Adrenal gland (tissue), 12 donors: Measurements from ENCODE around the gene ARFGAP3. TPM values are rescaled to one million over a fixed set of nuclear protein-coding genes. Genes with fewer than 3 reads are reported as not detected.

ENCODE experiments used
- DNase-seq, 7 donors: peaks; one replicate each; pipeline ENCODE4 v3.0.0-alpha.2; 2019 to 2020
- H3K27ac ChIP-seq, 5 donors: fragments of 200-600 bp; sonication (generic) in 4 of 5; 1 replicate in 3 of 5; 2 replicates in 2 of 5; pipeline versions ENCODE4 v1.5.1 to v1.8.0; 2016 to 2020; ENCODE audit warnings: mild to moderate bottlenecking in 1 of 5
- H3K27me3 ChIP-seq: fragments of 200-600 bp; 2 replicates; pipeline ENCODE4 v1.8.0; 2021
- H3K36me3 ChIP-seq, 2 donors: fragments of 200-600 bp; replicated peaks in 1 of 2; 1 replicate in 1 of 2; 2 replicates in 1 of 2; pipeline versions ENCODE4 v1.5.1 to v1.8.0; 2018 to 2022
- H3K4me1 ChIP-seq, 2 donors: fragments of 200-600 bp; replicated peaks in 1 of 2; 1 replicate in 1 of 2; 2 replicates in 1 of 2; pipeline versions ENCODE4 v1.5.1 to v1.8.0; 2018 to 2021
- H3K4me3 ChIP-seq, 4 donors: fragments of 200-600 bp; sonication (generic) in 3 of 4; one replicate each; pipeline ENCODE4 v1.5.1; 2016 to 2018
- H3K9me3 ChIP-seq, 3 donors: fragments of 200-600 bp; sonication (generic) in 1 of 3; replicated peaks in 1 of 3; 1 replicate in 2 of 3; 2 replicates in 1 of 3; pipeline versions ENCODE4 v1.5.1 to v1.8.0; 2016 to 2021
- CTCF ChIP-seq, 6 experiments: fragments of 450-650 bp in 4 of 6; fragments of 200-600 bp in 2 of 6; sonication (generic) in 1 of 6; IDR thresholded peaks; 1 replicate in 5 of 6; 2 replicates in 1 of 6; pipeline versions ENCODE4 v1.5.1 to v1.8.0; 2016 to 2021; ENCODE audit warnings: antibody characterized with exemption in 6 of 6, mild to moderate bottlenecking in 2 of 6, moderate library complexity in 1 of 6
- POLR2A ChIP-seq, 2 donors: fragments of 450-650 bp; IDR thresholded peaks; one replicate each; pipeline ENCODE4 v1.6.1; 2017; ENCODE audit warnings: antibody characterized with exemption in 2 of 2, mild to moderate bottlenecking in 2 of 2, moderate library complexity in 1 of 2
- WGBS, 4 donors: extraction: QIAGEN DNeasy Blood & Tissue Kit in 2 of 4; methylation state at CpG; one replicate each; pipeline versions ENCODE4 v1.1.5 to v1.1.7; 2013 to 2017; 5-methylcytosine and 5-hydroxymethylcytosine counted together
- intact Hi-C, 2 donors: fragments of 100-400 bp; cut with DNase I; formaldehyde crosslinking; loops; one replicate each; pipeline versions ENCODE4 v1.14.1 to v1.15.0; 2022 to 2023
- polyA plus RNA-seq, 3 donors: library from polyadenylated mRNA; stranded (reverse); fragments of 200-250 nt in 2 of 3; fragments of 350-450 nt in 1 of 3; fragmentation: Illumina TruSeq in 1 of 3; extraction: RNeasy Lipid Tissue Mini Kit (QIAGEN cat#74804) in 1 of 3; gene quantifications; one replicate each; pipeline ENCODE4 v1.2.3, GENCODE V29; 2013 to 2014
- total RNA-seq, 9 donors: library from RNA; depleted of rRNA in 4 of 9; stranded (reverse); fragments of >200 nt in 4 of 9; fragments of 120-200 nt in 1 of 9; fragmentation: NEBNext Ultra II Directional in 1 of 9; extraction: Animal tissue kit (Norgen Biotek cat#: 25700) in 1 of 9; gene quantifications; one replicate each; pipeline versions ENCODE4 v1.1.0 to v1.2.4, GENCODE V29; 2013 to 2023
- donor health status: healthy with polysubstance abuse.
- donor health status: Bipolar disorder and iron deficiency.
- donor health status: DM: yes; HTN: yes; CAD: no.
- donor health status: DM: no; HTN: no; CAD: no.
- donor health status: DM: no; HTN: no; CAD: no.
- donor health status: DM: yes; HTN: yes; CAD: no.

Gene ARFGAP3
- total and polyA plus RNA-seq, 12 donors, result 48.7 to 268 (median 118) TPM

DNA sequence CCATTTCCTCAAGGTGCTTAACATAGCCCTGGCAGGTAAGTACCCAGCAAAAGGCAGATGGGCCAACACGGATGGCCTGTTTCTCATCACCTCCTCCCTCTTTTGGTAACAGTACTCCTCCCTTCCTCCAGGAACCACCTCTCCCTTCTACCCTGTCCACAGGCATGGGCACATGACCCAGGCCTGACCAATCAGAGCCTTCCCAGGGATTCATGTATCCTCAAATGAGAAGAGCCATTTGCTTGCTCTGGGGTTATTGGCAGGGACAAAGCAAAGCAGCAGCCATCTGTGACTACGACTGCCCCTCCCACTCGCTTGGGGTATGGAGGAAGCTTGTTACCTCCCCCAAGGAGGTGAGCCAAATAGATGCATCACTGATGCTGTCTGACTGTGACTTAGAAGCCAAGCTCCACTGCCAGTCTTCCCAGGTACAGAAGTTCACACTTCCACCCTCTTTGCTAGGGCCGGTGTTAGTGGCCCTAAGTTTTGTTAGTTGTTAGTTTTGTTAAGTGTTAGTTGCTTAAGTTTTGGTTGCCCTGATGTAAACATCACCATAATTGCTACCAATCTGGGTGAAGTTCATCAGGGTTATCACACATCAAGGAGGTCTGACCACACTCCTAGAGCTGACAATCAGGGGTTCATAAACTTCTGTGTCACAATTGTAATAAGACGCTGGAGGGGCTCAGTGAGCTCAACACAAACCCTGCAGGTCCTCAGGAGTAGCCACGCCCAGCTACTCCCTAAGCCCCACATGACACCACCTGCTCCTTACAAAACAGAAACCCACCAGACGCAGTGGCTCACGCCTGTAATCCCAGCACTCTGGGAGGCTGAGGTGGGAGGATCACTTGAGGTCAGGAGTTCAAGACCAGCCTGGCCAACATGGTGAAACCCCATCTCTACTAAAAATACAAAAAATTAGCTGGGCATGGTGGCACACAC, 57.3 kb downstream of the ARFGAP3 start:
- TF ChIP-seq CTCF (IDR thresholded peaks at IDR 0.05) (no peak), POLR2A (IDR thresholded peaks at IDR 0.05) (no peak)
- WGBS, 4 donors, result 89 to 100% (median 95%) methylated on average over 6 to 8 of the region's 8 CpGs
- intact Hi-C loops, result no loop called here
- no peaks in the 10 kb centered on the region for H3K27me3 ChIP-seq
- peak overlapping the region in 2 of 5 donors; percentile 33 to 63 for H3K27ac ChIP-seq
- no peak overlapping the region for H3K4me3 ChIP-seq
- H3K36me3 ChIP-seq, result peaks cover 0 to 85% of the 10 kb centered on the region in 2 donors
- H3K9me3 ChIP-seq, result no peaks in the 10 kb centered on the region
- DNase-seq, result peak in 2 of 7 donors; percentile 25 to 49
- peaks cover 0 to 19% of the 10 kb centered on the region in 2 donors for H3K4me1 ChIP-seq

DNA sequence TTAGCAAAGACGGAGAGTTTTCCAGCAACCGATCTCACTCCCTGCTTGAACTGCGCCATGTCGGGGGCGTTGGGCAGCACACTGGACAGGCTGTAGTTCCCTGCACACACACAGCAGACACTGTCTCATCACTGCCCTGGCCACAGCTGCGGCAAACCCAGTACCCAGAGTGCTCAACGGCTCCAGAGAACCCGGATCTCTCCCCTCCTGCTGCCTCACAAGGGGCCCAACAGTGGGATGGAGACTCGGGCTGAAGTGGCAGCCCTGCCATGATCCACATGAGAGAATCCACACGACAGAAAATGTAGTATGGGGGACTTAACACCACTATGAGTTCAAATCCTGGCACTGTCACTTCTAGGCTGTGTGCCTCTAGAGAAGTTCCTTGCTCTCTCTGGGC, 58.0 kb downstream of the ARFGAP3 start:
- TF ChIP-seq POLR2A (IDR thresholded peaks at IDR 0.05) (no peak), CTCF (IDR thresholded peaks at IDR 0.05) (no peak)
- Histone ChIP-seq H3K36me3 (peaks cover 0 to 80% of the 10 kb centered on the region in 2 donors), H3K4me3 (no peak overlapping the region), H3K27ac (no peak overlapping the region), H3K27me3 (no peaks in the 10 kb centered on the region), H3K9me3 (no peaks in the 10 kb centered on the region), H3K4me1 (peaks cover 0 to 16% of the 10 kb centered on the region in 2 donors)
- 93 to 95% (median 94%) methylated on average over 8 to 10 of the region's 10 CpGs for WGBS, 4 donors
- intact Hi-C loops, result no loop called here
- DNase-seq, result peak in 3 of 7 donors; percentile 11 to 48 (median 20)

- TF ChIP-seq POLR2A (IDR thresholded peaks at IDR 0.05), result no peak
- TF ChIP-seq CTCF (IDR thresholded peaks at IDR 0.05), result no peak
- Histone ChIP-seq H3K4me3 (no peak overlapping the region), H3K27me3 (no peaks in the 10 kb centered on the region), H3K36me3 (peaks cover 0 to 64% of the 10 kb centered on the region in 2 donors), H3K27ac (no peak overlapping the region), H3K4me1 (peaks cover 0 to 16% of the 10 kb centered on the region in 2 donors), H3K9me3 (no peaks in the 10 kb centered on the region)
- DNase-seq, result peak in 2 of 7 donors; percentile 21 to 50
- 52 to 60% (median 55%) methylated on average over 5 of the region's 5 CpGs for WGBS, 4 donors
- intact Hi-C loops, result no loop called here
These were observed 60.1 kb downstream of the ARFGAP3 start for GRCh38 chr22:42797011-42797410.

DNA sequence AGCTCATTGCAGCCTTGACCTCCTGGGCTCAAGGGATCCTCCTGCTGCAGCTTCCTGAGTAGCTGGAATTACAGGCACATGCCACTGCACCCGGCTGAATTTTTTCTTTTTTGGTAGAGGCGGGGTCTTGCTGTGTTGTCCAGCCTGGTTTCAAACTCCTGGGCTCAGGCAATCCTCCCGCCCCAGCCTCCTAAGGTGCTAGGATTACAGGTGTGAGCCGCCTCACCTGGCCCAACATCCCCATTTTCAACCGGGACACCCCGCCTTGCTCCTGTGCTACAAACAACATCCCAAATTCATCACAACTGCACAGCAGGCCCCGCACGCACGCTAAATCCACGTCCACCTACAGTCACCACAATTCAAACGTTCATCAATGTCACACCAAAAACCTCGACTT, 61.0 kb downstream of the ARFGAP3 start:
- peak in 1 of 7 donors; percentile 11 for DNase-seq
- Histone ChIP-seq H3K4me3 (no peak overlapping the region), H3K27me3 (no peaks in the 10 kb centered on the region), H3K27ac (peak overlapping the region in 1 of 5 donors; percentile 22), H3K4me1 (peaks cover 0 to 19% of the 10 kb centered on the region in 2 donors), H3K36me3 (peaks cover 0 to 55% of the 10 kb centered on the region in 2 donors), H3K9me3 (no peaks in the 10 kb centered on the region)
- TF ChIP-seq POLR2A (IDR thresholded peaks at IDR 0.05) (no peak), CTCF (IDR thresholded peaks at IDR 0.05) (no peak)
- intact Hi-C loops, result no loop called here
- WGBS, 4 donors, result 77 to 86% (median 78%) methylated on average over 12 of the region's 12 CpGs
